ENCODE data around the gene NME3. TPM values are rescaled to one million over a fixed set of nuclear protein-coding genes. Genes with fewer than 3 reads are reported as not detected.

NME3 gene
- total RNA-seq, 1 donor from 2014 or later, result 33.3 TPM

DNA sequence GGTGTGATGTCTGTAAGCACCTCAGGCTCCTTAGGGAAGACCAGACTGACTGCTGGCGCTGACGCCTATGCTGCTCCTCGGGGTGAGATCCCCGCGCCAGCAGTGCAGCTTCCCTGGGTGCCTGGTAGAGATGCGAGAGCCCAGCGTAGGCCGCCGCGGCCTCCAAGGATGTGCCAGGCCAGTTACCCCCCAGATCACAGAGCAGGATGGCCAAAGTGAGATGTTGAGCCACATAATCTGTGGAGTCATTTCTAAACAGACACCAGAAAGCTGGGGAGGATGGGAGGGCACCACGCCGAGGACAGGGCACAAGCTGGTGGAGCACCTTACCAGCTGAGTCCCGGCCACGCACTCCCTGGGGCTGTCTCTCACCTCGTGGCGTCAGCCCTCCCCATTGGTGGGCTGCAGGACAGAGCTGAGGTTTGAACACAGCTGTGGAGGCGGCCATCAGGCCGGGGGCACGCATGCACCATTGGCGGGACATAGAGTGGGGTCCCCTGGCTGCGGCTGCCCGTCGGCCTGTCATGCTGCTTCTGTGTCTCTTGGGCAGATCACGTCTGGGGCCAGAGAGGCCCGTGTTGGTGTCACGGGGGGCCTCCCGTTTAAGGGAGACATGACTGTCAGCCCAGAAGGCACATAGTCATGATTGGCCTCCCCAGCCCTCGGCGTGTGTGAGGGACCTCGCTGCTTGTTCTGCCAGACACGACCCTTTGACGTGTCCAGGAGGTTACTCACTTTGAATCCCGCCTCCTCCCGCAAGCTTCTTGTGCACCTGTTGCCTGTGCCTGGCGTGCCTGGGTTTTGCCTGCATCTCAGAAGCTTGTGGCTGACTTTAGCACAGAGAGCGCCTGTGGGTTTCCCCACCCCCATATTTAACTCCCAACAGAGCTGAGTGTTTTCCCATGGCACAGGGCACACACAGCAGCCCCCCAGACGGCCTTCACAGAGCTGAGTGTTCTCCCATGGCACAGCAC, 43.4 kb downstream of the NME3 start:
- H3K9me3 Mint-ChIP-seq (ENCODE audit: unreplicated experiment), result no peaks in the 10 kb centered on the region
- H3K27me3 Mint-ChIP-seq (ENCODE audit: unreplicated experiment), result peaks cover 1% of the 10 kb centered on the region
- H3K36me3 Mint-ChIP-seq (ENCODE audit: low read depth, unreplicated experiment), result peaks cover 32% of the 10 kb centered on the region
- no peak overlapping the region for H3K27ac Mint-ChIP-seq (ENCODE audit: unreplicated experiment)
- peak overlapping the region; percentile 61 for H3K4me3 Mint-ChIP-seq (ENCODE audit: unreplicated experiment)
- DNase-seq (ENCODE audit: low spot score), result no peak
- peaks cover 5% of the 10 kb centered on the region for H3K4me1 Mint-ChIP-seq (ENCODE audit: unreplicated experiment)
- TF ChIP-seq CTCF (IDR thresholded peaks at IDR 0.05; ENCODE audit: unreplicated experiment), result no peak

DNA sequence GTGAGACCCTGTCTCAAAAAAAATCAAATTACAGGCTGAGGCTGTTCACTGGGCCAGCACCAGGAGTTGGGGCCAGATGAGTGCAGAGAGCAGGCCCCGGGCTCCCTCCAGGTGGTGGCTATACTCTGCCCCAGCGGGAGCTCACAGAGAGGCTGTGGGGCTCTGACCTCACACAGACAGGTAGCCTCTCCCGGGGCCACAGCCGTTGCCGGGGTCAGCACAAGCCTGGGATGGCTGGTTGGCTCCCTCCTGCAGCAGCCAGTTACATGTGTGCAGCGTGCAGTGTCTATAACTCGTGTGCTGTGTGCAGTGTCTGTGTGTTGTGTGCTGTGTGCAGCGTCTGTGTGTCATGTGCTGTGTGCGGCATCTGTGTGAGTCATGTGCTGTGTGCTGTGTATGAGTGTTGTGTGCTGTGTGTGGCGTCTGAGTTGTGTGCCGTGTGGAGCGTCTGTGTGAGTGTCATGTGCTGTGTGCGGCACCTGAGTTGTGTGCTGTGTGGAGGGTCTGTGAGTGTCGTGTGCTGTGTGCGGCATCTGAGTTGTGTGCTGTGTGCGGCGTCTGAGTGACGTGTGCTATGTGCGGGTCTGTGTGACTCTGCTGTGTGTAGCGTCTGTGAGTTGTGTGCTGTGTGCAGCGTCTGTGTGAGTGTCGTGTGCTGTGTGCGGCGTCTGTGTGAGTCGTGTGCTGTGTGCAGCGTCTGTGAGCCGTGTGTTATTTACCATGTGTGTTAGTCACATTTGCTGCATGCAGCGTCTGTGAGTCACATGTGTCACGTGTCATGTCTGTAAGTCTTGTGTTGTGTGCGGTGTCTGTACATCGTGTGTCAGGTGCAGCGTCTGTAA, 44.5 kb downstream of the NME3 start:
- Mint-ChIP-seq H3K27ac (ENCODE audit: unreplicated experiment) (peak overlapping the region; percentile 0), H3K4me1 (ENCODE audit: unreplicated experiment) (peaks cover 8% of the 10 kb centered on the region), H3K36me3 (ENCODE audit: low read depth, unreplicated experiment) (peaks cover 28% of the 10 kb centered on the region), H3K4me3 (ENCODE audit: unreplicated experiment) (peak overlapping the region; percentile 61), H3K9me3 (ENCODE audit: unreplicated experiment) (no peaks in the 10 kb centered on the region), H3K27me3 (ENCODE audit: unreplicated experiment) (no peaks in the 10 kb centered on the region)
- no peak for TF ChIP-seq CTCF (IDR thresholded peaks at IDR 0.05; ENCODE audit: unreplicated experiment)
- no peak for DNase-seq (ENCODE audit: low spot score)

DNA sequence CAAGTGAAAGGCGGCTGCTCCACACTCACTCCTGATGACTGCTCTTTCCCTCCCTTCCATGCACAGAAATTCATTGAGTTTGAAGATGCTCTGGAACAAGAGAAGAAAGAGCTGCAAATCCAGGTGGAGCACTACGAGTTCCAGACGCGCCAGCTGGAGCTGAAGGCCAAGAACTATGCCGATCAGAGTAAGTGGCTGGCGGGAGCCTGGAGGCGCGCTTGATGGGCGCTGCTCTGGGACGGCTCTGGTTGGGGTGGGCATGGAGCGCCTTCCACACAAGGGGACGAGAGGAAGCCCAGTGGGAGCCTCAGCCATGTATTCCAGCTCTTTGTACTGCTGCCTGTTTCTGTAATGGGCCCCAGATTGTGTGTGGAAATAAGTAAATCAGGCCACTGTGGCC, 46.9 kb downstream of the NME3 start:
- DNase-seq (ENCODE audit: low spot score), result no peak
- Mint-ChIP-seq H3K4me1 (ENCODE audit: unreplicated experiment) (peaks cover 5% of the 10 kb centered on the region), H3K36me3 (ENCODE audit: low read depth, unreplicated experiment) (peaks cover 25% of the 10 kb centered on the region), H3K9me3 (ENCODE audit: unreplicated experiment) (no peaks in the 10 kb centered on the region), H3K27me3 (ENCODE audit: unreplicated experiment) (peaks cover 2% of the 10 kb centered on the region), H3K27ac (ENCODE audit: unreplicated experiment) (no peak overlapping the region), H3K4me3 (ENCODE audit: unreplicated experiment) (no peak overlapping the region)
- TF ChIP-seq CTCF (IDR thresholded peaks at IDR 0.05; ENCODE audit: unreplicated experiment), result no peak

- peaks cover 18% of the 10 kb centered on the region for H3K36me3 Mint-ChIP-seq (ENCODE audit: low read depth, unreplicated experiment)
- no peaks in the 10 kb centered on the region for H3K9me3 Mint-ChIP-seq (ENCODE audit: unreplicated experiment)
- H3K27ac Mint-ChIP-seq (ENCODE audit: unreplicated experiment), result no peak overlapping the region
- no peak overlapping the region for H3K4me3 Mint-ChIP-seq (ENCODE audit: unreplicated experiment)
- DNase-seq (ENCODE audit: low spot score), result peak; percentile 60
- H3K27me3 Mint-ChIP-seq (ENCODE audit: unreplicated experiment), result peaks cover 2% of the 10 kb centered on the region
- H3K4me1 Mint-ChIP-seq (ENCODE audit: unreplicated experiment), result peaks cover 5% of the 10 kb centered on the region
- TF ChIP-seq CTCF (IDR thresholded peaks at IDR 0.05; ENCODE audit: unreplicated experiment), result peak; percentile 82
Observed at GRCh38 chr16:1723450-1724147, 47.7 kb downstream of the NME3 start.
